UCSD-AML1 (cell line): ENCODE data around the gene VGLL4.

Source experiments
- DNase-seq: peaks from one replicate; lab custom pipeline; 2025; ENCODE audit not compliant: unreplicated experiment; lab: John Stamatoyannopoulos, UW

The VGLL4 gene

GRCh38 chr3:11566916-11567315 lies 76.8 kb downstream of the VGLL4 start:
- no peak for DNase-seq

GRCh38 chr3:11566478-11566877 lies 77.2 kb downstream of the VGLL4 start:
- DNase-seq = no peak

- no peak for DNase-seq
These were observed 77.8 kb downstream of the VGLL4 start for GRCh38 chr3:11565932-11566331.

GRCh38 chr3:11565492-11565891 lies 78.2 kb downstream of the VGLL4 start:
- no peak for DNase-seq

GRCh38 chr3:11565072-11565471 lies 78.6 kb downstream of the VGLL4 start:
- DNase-seq = no peak

GRCh38 chr3:11564577-11565001 lies 79.1 kb downstream of the VGLL4 start:
- DNase-seq = no peak

- DNase-seq = no peak
These were observed 79.9 kb downstream of the VGLL4 start for GRCh38 chr3:11563865-11564185.

GRCh38 chr3:11563159-11563864 lies 80.4 kb downstream of the VGLL4 start:
- no peak for DNase-seq

GRCh38 chr3:11562277-11562881 lies 81.3 kb downstream of the VGLL4 start:
- DNase-seq = no peak

GRCh38 chr3:11560746-11561145 lies 83.0 kb downstream of the VGLL4 start:
- DNase-seq = no peak

GRCh38 chr3:11559816-11560633 lies 83.7 kb downstream of the VGLL4 start:
- no peak for DNase-seq

- DNase-seq = no peak
These were observed 84.5 kb downstream of the VGLL4 start for GRCh38 chr3:11558918-11559815.

GRCh38 chr3:11558411-11558903 lies 85.3 kb downstream of the VGLL4 start:
- DNase-seq = no peak

- DNase-seq = no peak
These were observed 85.7 kb downstream of the VGLL4 start for GRCh38 chr3:11558002-11558401.

- DNase-seq = no peak
These were observed 86.7 kb downstream of the VGLL4 start for GRCh38 chr3:11556851-11557644.

- no peak for DNase-seq
These were observed 87.7 kb downstream of the VGLL4 start for GRCh38 chr3:11555881-11556633.

- no peak for DNase-seq
These were observed 88.4 kb downstream of the VGLL4 start for GRCh38 chr3:11555211-11555782.

GRCh38 chr3:11554666-11555065 lies 89.0 kb downstream of the VGLL4 start:
- no peak for DNase-seq

- DNase-seq = no peak
These were observed 89.5 kb downstream of the VGLL4 start for GRCh38 chr3:11554236-11554610.
